Colon (tissue), 2 donors: ENCODE data around the gene METTL8.
"Not testable (repeated sequence)": the region's sequence is repeated elsewhere in the genome, so short reads cannot be mapped to it uniquely, and the experiment has no call there.

Experiments
- FAIRE-seq: peaks from 2 replicates; lab custom pipeline; 2012; peaks lifted over from hg19 to GRCh38; lab: Jason Lieb, UNC
- donor health status: control.
- donor health status: control.

Gene METTL8

GRCh38 chr2:171401947-171402346 is 31.8 kb downstream of the METTL8 start:
- no peak for FAIRE-seq

GRCh38 chr2:171400395-171400794 is 33.4 kb downstream of the METTL8 start:
- no peak for FAIRE-seq

GRCh38 chr2:171399292-171399691 is 34.5 kb downstream of the METTL8 start:
- no peak for FAIRE-seq

GRCh38 chr2:171394164-171394740 is 39.5 kb downstream of the METTL8 start:
- FAIRE-seq: no peak

DNA sequence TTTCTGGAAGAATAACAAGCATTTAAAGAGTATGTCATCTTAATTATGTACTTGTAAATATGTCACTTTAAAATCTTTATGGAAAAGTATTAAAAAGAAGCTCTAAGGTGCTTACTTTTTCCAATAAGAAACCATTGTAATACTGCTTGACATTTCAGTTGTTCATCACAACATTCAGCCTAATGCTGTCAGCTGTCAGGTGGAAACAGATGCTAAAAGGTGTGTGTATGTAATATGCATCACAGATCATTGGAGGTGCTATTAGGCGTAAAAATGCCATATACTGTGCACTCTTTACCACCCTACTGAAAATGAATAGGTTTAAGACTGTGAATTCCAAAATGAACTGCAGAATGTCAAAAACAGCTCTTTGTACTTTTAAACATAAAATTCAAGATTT is 40.3 kb downstream of the METTL8 start:
- FAIRE-seq: no peak

- FAIRE-seq: no peak
Measured at GRCh38 chr2:171391532-171391931, 42.3 kb downstream of the METTL8 start.

- FAIRE-seq: no peak
Measured at GRCh38 chr2:171390941-171391516, 42.8 kb downstream of the METTL8 start.

GRCh38 chr2:171389780-171390179 is 44.0 kb downstream of the METTL8 start:
- no peak for FAIRE-seq

GRCh38 chr2:171389325-171389724 is 44.5 kb downstream of the METTL8 start:
- no peak for FAIRE-seq

- no peak for FAIRE-seq
Measured at GRCh38 chr2:171387052-171387451, 46.7 kb downstream of the METTL8 start.

- no peak for FAIRE-seq
Measured at GRCh38 chr2:171386627-171387026, 47.2 kb downstream of the METTL8 start.

- FAIRE-seq: no peak
Measured at GRCh38 chr2:171383134-171383533, 50.7 kb downstream of the METTL8 start.

GRCh38 chr2:171382175-171382574 is 51.6 kb downstream of the METTL8 start:
- FAIRE-seq: not testable (repeated sequence)

GRCh38 chr2:171377852-171378251 is 55.9 kb downstream of the METTL8 start:
- FAIRE-seq: not testable (repeated sequence)

GRCh38 chr2:171367692-171368091 is 66.1 kb downstream of the METTL8 start:
- no peak for FAIRE-seq

- FAIRE-seq: no peak
Measured at GRCh38 chr2:171365778-171366177, 68.0 kb downstream of the METTL8 start.

GRCh38 chr2:171365232-171365631 is 68.6 kb downstream of the METTL8 start:
- FAIRE-seq: no peak

DNA sequence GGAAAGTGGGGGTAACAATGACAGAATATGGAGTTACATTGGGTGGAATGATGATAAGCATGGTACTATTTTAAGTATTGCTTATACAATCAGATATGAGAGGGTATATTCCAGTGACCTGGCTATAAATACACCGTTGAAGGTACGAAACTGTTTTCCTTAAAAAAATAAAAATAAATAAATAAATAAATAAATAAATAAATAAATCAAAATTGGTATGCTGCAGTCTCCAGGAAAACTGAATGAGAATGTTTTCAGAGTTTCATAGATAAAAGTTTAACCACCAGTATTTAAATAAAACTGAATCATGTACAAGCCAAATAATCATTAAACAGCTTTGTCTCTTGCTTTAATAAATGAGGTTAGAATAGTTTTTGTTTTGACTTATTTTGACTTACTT is 71.4 kb downstream of the METTL8 start:
- no peak for FAIRE-seq

DNA sequence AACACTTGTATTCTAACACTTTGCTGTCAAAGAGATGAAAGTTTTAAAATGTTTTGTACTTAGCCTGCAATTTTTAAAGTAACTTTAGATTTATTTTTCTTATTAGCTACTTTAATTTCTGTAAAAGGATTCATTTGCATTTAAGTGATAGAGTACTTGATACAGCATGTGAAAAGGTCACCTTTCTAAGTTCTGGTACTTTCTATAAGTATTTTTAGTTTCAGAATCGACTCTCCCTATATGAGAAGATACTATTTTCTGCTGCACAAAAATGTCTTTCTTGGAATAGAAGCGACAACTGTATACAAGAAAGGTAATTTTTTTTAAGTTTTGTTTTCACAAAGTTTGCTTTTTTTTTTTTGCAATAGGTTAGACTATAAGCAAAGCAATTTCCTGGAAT is 72.9 kb downstream of the METTL8 start:
- no peak for FAIRE-seq

DNA sequence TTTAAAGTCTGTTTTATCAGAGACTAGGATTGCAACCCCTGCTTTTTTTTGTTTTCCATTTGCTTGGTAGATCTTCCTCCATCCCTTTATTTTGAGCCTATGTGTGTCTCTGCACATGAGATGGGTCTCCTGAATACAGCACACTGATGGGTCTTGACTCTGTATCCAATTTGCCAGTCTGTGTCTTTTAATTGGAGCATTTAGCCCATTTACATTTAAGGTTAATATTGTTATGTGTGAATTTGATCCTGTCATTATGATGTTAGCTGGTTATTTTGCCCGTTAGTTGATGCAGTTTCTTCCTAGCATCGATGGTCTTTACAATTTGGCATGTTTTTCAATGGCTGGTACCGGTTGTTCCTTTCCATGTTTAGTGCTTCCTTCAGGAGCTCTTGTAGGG is 80.0 kb downstream of the METTL8 start:
- not testable (repeated sequence) for FAIRE-seq

GRCh38 chr2:171348056-171348455 is 85.7 kb downstream of the METTL8 start:
- no peak for FAIRE-seq

GRCh38 chr2:171347591-171348032 is 86.2 kb downstream of the METTL8 start:
- no peak for FAIRE-seq

DNA sequence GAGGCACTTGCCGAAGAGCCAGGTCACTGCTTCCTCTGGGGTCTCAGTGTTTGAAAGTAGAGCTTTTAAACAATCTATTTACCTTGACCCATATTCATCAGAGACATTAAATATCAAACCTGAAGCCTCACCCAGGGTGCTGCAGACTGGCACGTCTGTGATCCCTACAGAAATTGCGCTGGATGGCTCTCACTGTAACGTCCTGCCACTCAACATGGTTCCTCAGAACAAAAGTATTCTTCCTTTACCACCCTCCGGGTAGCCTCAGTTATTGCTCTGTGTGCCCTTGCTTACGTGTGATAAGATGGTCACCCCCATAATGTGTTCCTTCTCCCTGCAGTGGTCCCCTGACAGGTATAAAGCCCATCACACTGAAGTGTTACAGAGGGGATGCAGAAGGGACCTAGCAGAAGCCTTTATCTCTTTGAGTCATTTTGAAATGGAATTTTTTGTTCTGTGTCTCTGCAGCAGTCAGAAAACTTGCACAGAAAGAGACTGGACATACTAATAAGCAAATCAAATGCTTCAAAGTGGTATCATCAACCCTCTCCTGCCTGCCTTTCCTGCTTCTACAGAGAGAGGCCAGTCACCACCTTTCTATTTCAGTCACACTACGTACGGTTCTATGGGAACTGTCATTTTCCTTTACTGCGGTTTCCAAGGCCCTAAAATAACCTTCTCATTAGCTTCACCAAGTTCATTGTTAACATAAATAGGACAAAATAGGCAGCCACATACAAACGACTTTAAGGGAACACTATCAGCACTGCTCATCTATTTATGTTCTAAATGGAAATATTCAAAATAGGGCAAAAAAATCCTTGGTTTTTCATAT is 86.8 kb downstream of the METTL8 start:
- no peak for FAIRE-seq
